RWPE2 (cell line): ENCODE results near the gene GALNT2.

Source experiments
- ATAC-seq: fragments of 200-7000 bp; cut with Tn5 transposase; 3 replicates; pipeline ENCODE4 v1.9.1; 2021; ENCODE audit warnings: low read depth
- DNase-seq: peaks from one replicate; pipeline ENCODE4 v3.0.0-alpha.2; 2020; ENCODE audit warnings: low spot score
- H3K27ac ChIP-seq: fragments of 450-650 bp; 2 replicates; pipeline ENCODE4 v1.5.1; 2017; ENCODE audit warnings: mild to moderate bottlenecking; ENCODE audit not compliant: poor library complexity, severe bottlenecking
- H3K27me3 ChIP-seq: fragments of 250-450 bp; sonication (Bioruptor Pico); 2 replicates; pipeline ENCODE4 v1.5.1; 2021; ENCODE audit warnings: mild to moderate bottlenecking, moderate library complexity; ENCODE audit not compliant: insufficient read depth, poor library complexity, severe bottlenecking
- H3K36me3 ChIP-seq: fragments of 250-450 bp; sonication (Bioruptor Pico); 2 replicates; pipeline ENCODE4 v1.5.1; 2020; ENCODE audit warnings: low read depth, mild to moderate bottlenecking, moderate library complexity
- H3K4me1 ChIP-seq: fragments of 250-450 bp; sonication (Bioruptor Pico); 2 replicates; pipeline ENCODE4 v1.5.1; 2021; ENCODE audit warnings: mild to moderate bottlenecking, moderate library complexity; ENCODE audit not compliant: insufficient read depth, poor library complexity, severe bottlenecking
- H3K4me3 ChIP-seq: fragments of 250-450 bp; sonication (Bioruptor Pico); 2 replicates; pipeline ENCODE4 v1.5.1; 2021; ENCODE audit warnings: mild to moderate bottlenecking, moderate library complexity; ENCODE audit not compliant: severe bottlenecking
- H3K9me3 ChIP-seq: fragments of 250-450 bp; sonication (Bioruptor Pico); 2 replicates; pipeline ENCODE4 v1.5.1; 2021; ENCODE audit warnings: mild to moderate bottlenecking, moderate library complexity; ENCODE audit not compliant: severe bottlenecking
- TF ChIP-seq, protein P1 (sequence below): fragments of 450-650 bp; IDR thresholded peaks from one replicate; pipeline ENCODE4 v1.5.1; 2017; ENCODE audit warnings: mild to moderate bottlenecking, moderate library complexity; ENCODE audit not compliant: poor library complexity, severe bottlenecking

Gene GALNT2

DNA sequence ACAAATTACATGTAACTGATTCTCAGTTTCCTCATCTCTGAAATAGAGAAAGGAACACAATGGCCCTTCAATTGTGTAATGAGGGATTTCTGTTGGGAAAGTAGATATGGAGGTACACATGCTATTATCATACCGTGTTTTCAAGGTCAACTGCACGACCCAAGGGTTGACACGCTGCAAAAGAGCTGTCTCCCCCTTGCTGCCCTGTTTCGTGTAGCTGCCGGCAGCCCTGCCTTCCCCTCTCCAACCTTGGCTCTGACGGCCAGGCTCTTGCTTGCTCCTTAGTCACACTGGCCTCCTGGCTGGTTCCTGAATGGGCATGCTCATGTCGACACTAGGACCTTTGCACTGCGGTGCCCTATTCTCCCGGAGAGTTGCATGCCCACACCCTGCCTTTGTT is 134.4 kb downstream of the GALNT2 start:
- Histone ChIP-seq H3K4me1 (no peaks in the 10 kb centered on the region), H3K4me3 (no peak overlapping the region), H3K9me3 (no peaks in the 10 kb centered on the region), H3K27ac (no peak overlapping the region), H3K36me3 (peaks cover 4% of the 10 kb centered on the region; the same call in 1 of the 2 replicates), H3K27me3 (no peaks in the 10 kb centered on the region)
- TF ChIP-seq, protein P1, sequence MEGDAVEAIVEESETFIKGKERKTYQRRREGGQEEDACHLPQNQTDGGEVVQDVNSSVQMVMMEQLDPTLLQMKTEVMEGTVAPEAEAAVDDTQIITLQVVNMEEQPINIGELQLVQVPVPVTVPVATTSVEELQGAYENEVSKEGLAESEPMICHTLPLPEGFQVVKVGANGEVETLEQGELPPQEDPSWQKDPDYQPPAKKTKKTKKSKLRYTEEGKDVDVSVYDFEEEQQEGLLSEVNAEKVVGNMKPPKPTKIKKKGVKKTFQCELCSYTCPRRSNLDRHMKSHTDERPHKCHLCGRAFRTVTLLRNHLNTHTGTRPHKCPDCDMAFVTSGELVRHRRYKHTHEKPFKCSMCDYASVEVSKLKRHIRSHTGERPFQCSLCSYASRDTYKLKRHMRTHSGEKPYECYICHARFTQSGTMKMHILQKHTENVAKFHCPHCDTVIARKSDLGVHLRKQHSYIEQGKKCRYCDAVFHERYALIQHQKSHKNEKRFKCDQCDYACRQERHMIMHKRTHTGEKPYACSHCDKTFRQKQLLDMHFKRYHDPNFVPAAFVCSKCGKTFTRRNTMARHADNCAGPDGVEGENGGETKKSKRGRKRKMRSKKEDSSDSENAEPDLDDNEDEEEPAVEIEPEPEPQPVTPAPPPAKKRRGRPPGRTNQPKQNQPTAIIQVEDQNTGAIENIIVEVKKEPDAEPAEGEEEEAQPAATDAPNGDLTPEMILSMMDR = no peak
- DNase-seq = no peak
- ATAC-seq = no peak

DNA sequence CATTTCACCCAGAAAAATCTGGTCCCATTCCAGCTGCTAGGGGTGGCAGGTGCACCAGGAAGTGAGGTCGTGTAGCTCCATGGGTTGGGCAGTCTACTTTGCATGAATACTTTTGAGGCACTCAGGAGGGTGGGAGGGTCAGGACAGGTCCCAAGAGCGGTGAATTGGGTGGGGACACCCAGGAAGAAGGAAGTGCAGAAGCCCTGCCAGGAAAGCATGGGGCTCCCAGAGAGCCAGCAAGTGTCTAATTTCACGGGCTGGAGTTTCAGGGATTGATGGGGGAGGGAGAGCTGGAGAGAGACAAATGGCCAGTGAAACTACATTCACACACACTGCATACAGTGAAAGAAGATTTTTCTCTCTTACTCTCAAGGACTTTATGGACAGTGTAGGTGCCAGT is 137.8 kb downstream of the GALNT2 start:
- H3K27ac ChIP-seq = no peak overlapping the region
- DNase-seq (no peak), ATAC-seq (no peak)
- H3K4me3 ChIP-seq = no peak overlapping the region
- H3K27me3 ChIP-seq = no peaks in the 10 kb centered on the region
- H3K4me1 ChIP-seq = no peaks in the 10 kb centered on the region
- peaks cover 4% of the 10 kb centered on the region; the same call in 1 of the 2 replicates for H3K36me3 ChIP-seq
- TF ChIP-seq, protein P1 = no peak
- H3K9me3 ChIP-seq = no peaks in the 10 kb centered on the region

DNA sequence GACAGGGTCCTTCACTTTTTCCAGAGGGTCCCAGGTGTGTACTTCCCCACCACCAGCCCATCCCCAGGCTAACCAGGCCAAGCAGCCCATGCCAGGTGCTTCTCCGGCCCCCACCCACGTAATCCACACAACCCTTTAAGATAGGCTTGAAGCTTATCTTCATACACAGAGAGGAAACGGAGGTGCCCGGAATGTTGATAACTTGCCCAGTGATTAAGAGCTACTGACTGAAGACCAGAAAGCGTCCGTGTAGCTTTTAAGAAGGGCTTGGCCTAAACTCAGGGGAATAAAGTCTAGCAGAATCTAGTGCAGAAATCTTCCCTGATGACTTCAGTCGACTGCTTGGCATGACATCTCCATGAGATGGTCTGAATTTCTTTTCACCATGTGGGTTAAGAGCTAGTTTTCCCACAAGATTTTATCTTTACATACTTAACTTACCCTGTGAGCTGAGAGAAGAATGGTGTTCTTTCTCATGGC is 138.7 kb downstream of the GALNT2 start:
- ATAC-seq (no peak), DNase-seq (no peak)
- Histone ChIP-seq H3K27me3 (no peaks in the 10 kb centered on the region), H3K9me3 (no peaks in the 10 kb centered on the region), H3K27ac (no peak overlapping the region), H3K4me3 (no peak overlapping the region), H3K4me1 (no peaks in the 10 kb centered on the region), H3K36me3 (peaks cover 4% of the 10 kb centered on the region; the same call in 1 of the 2 replicates)
- TF ChIP-seq, protein P1 = no peak

DNA sequence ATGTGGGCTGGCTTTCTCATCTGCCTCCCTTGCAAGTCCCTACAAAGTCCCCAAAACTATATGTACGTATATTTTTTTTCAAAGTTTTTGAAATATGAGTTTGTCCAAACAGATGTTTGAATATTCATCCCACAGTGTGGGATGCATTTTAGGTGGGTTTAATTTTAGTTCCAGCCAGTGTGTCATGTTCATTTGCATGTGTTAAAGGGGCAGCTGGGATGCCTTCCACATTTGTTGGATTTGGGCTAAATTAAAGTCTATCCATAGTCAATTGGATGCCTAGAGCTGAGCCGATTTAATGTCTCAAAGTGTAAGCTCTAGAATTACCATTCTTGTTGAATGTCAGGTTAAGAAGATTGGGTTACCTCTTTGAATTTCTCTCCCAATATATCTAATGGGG is 139.2 kb downstream of the GALNT2 start:
- Histone ChIP-seq H3K9me3 (no peaks in the 10 kb centered on the region), H3K4me3 (no peak overlapping the region), H3K27me3 (no peaks in the 10 kb centered on the region), H3K4me1 (no peaks in the 10 kb centered on the region), H3K27ac (no peak overlapping the region), H3K36me3 (peaks cover 4% of the 10 kb centered on the region; the same call in 1 of the 2 replicates)
- TF ChIP-seq, protein P1 = no peak
- no peak for ATAC-seq
- DNase-seq = no peak

DNA sequence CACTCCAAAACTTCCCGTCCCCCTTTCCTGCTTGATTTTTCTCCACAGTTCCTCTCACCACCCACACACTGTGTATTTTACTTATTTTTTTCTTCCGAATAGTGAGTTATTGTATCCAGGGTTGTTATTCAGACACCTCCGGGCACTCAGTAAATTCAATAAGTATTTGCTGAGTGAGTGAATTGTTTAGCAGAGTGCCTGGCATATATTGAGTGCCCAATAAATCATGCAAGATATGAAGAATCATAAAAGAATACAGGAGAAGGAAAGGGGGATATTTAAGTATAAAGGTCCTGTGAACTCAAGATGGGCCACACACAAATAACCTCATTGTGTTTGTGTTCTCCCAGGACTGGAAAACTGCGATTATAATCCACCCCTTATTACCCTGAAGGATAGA is 139.9 kb downstream of the GALNT2 start:
- Histone ChIP-seq H3K4me1 (no peaks in the 10 kb centered on the region), H3K4me3 (no peak overlapping the region), H3K9me3 (no peaks in the 10 kb centered on the region), H3K27ac (no peak overlapping the region), H3K27me3 (no peaks in the 10 kb centered on the region), H3K36me3 (peaks cover 4% of the 10 kb centered on the region; the same call in 1 of the 2 replicates)
- DNase-seq (no peak), ATAC-seq (no peak)
- TF ChIP-seq, protein P1 = no peak
